H1 (cell line): Measurements from ENCODE around the gene BCKDHA. TPM values are rescaled to one million over a fixed set of nuclear protein-coding genes. Genes with fewer than 3 reads are reported as not detected.

ENCODE experiments used
- CTCF ChIA-PET: fragments of 300-600 bp; sonication (Branson Sonifier 250); formaldehyde crosslinking; loops from one replicate; lab custom pipeline; 2021; ENCODE audit not compliant: partially characterized antibody; lab: Charles Lee
- POLR2A ChIA-PET: fragments of 300-600 bp; sonication (Branson Sonifier 250); formaldehyde crosslinking; loops from one replicate; lab custom pipeline; 2021; ENCODE audit warnings: inconsistent platforms; ENCODE audit not compliant: partially characterized antibody; lab: Charles Lee
- DNase-seq, 2 experiments: peaks; one replicate each; pipeline versions ENCODE4 v3.0.0 to v3.0.0-alpha.2; 2010 to 2022; ENCODE audit warnings: low spot score in 2 of 2, low read depth in 1 of 2, mixed read lengths in 1 of 2
- FAIRE-seq: peaks from 2 replicates; lab custom pipeline; 2011; peaks lifted over from hg19 to GRCh38; lab: Jason Lieb, UNC
- H2AFZ ChIP-seq: 2 replicates; pipeline ENCODE4 v1.8.1; 2012; ENCODE audit warnings: low read length, inconsistent platforms
- H2AK5ac ChIP-seq: 2 replicates; pipeline ENCODE4 v1.6.1; 2013; ENCODE audit warnings: low read depth, low read length
- H2BK120ac ChIP-seq: replicated peaks from 2 replicates; pipeline ENCODE3; 2013; ENCODE audit warnings: low read depth, low read length, inconsistent platforms
- H2BK12ac ChIP-seq: 2 replicates; pipeline ENCODE4 v1.6.1; 2013; ENCODE audit warnings: low read depth, low read length
- H2BK15ac ChIP-seq: 2 replicates; pipeline ENCODE4 v1.6.1; 2013; ENCODE audit warnings: low read length
- H2BK20ac ChIP-seq: 2 replicates; pipeline ENCODE4 v1.6.1; 2013; ENCODE audit warnings: low read length
- H2BK5ac ChIP-seq: 2 replicates; pipeline ENCODE4 v1.6.1; 2013; ENCODE audit warnings: low read depth, low read length
- H3K14ac ChIP-seq: 2 replicates; pipeline ENCODE4 v1.6.1; 2013; ENCODE audit warnings: inconsistent platforms; ENCODE audit not compliant: insufficient read length
- H3K18ac ChIP-seq: 2 replicates; pipeline ENCODE4 v1.6.1; 2013; ENCODE audit warnings: low read length; ENCODE audit errors: extremely low read depth
- H3K23ac ChIP-seq: 2 replicates; pipeline ENCODE4 v1.6.1; 2013; ENCODE audit warnings: inconsistent platforms; ENCODE audit not compliant: insufficient read length
- H3K23me2 ChIP-seq: 2 replicates; pipeline ENCODE4 v1.6.1; 2013; ENCODE audit warnings: low read depth, low read length
- H3K27ac ChIP-seq: 2 replicates; pipeline ENCODE4 v1.6.1; 2011; ENCODE audit warnings: low read depth, low read length, inconsistent platforms
- H3K27me3 ChIP-seq, 4 experiments: replicated peaks in 1 of 4; 1 replicate in 1 of 4; 2 replicates in 3 of 4; pipeline versions ENCODE4 v1.6.1 to v1.8.1; 2011 to 2013; ENCODE audit warnings: low read length in 3 of 4, mild to moderate bottlenecking in 3 of 4, inconsistent platforms in 2 of 4, mixed read lengths in 2 of 4, moderate library complexity in 1 of 4; ENCODE audit not compliant: control insufficient read depth in 3 of 4, insufficient read depth in 3 of 4; ENCODE audit errors: extremely low read depth in 1 of 4
- H3K36me3 ChIP-seq, 4 experiments: 2 replicates each; pipeline versions ENCODE4 v1.6.1 to v1.8.1; 2011 to 2013; ENCODE audit warnings: mild to moderate bottlenecking in 4 of 4, low read length in 3 of 4, moderate library complexity in 2 of 4, control low read depth in 1 of 4, inconsistent platforms in 1 of 4; ENCODE audit not compliant: insufficient read depth in 4 of 4, control insufficient read depth in 2 of 4
- H3K4ac ChIP-seq: replicated peaks from 2 replicates; pipeline ENCODE3; 2013; ENCODE audit warnings: low read length, low read depth, mixed read lengths, inconsistent platforms; ENCODE audit not compliant: insufficient read length
- H3K4me1 ChIP-seq, 4 experiments: replicated peaks in 1 of 4; 1 replicate in 1 of 4; 2 replicates in 3 of 4; pipeline versions ENCODE4 v1.6.1 to v1.8.1; 2011 to 2013; ENCODE audit warnings: low read length in 3 of 4, inconsistent platforms in 2 of 4, mixed read lengths in 1 of 4; ENCODE audit not compliant: insufficient read depth in 4 of 4, control insufficient read depth in 3 of 4
- H3K4me2 ChIP-seq, 2 experiments: 2 replicates each; pipeline versions ENCODE4 v1.6.1 to v1.8.1; 2011 to 2013; ENCODE audit warnings: low read depth in 2 of 2, low read length in 2 of 2, control low read depth in 1 of 2, inconsistent platforms in 1 of 2, mild to moderate bottlenecking in 1 of 2; ENCODE audit not compliant: insufficient read depth in 1 of 2
- H3K4me3 ChIP-seq, 4 experiments: fragments of 200-600, 300-600 bp in 1 of 4; sonication (generic), shearing (Covaris generic), sonication (Bioruptor Twin) in 1 of 4; 2 replicates each; pipeline versions ENCODE4 v1.5.1 to v1.8.1; 2011 to 2016; ENCODE audit warnings: low read length in 4 of 4, low read depth in 3 of 4, control low read depth in 2 of 4, inconsistent platforms in 2 of 4, mild to moderate bottlenecking in 2 of 4, mixed read lengths in 1 of 4, moderate library complexity in 1 of 4; ENCODE audit not compliant: insufficient read depth in 2 of 4; ENCODE audit errors: extremely low read depth in 1 of 4
- H3K56ac ChIP-seq: replicated peaks from 2 replicates; pipeline ENCODE3; 2013; ENCODE audit warnings: low read depth, mild to moderate bottlenecking, mixed read lengths, low read length, inconsistent platforms; ENCODE audit not compliant: insufficient read length
- H3K79me1 ChIP-seq: 2 replicates; pipeline ENCODE4 v1.6.1; 2013; ENCODE audit warnings: low read depth, low read length, control low read depth
- H3K79me2 ChIP-seq, 2 experiments: 2 replicates each; pipeline versions ENCODE4 v1.6.1 to v1.8.1; 2012 to 2013; ENCODE audit warnings: low read length in 2 of 2, mild to moderate bottlenecking in 2 of 2, inconsistent platforms in 1 of 2; ENCODE audit not compliant: insufficient read depth in 2 of 2, control insufficient read depth in 1 of 2
- H3K9ac ChIP-seq, 4 experiments: replicated peaks in 1 of 4; 1 replicate in 1 of 4; 2 replicates in 3 of 4; pipeline versions ENCODE4 v1.6.1 to v1.8.1; 2011 to 2013; ENCODE audit warnings: low read depth in 3 of 4, low read length in 3 of 4, control low read depth in 2 of 4, mild to moderate bottlenecking in 2 of 4, moderate library complexity in 2 of 4, inconsistent platforms in 1 of 4; ENCODE audit errors: extremely low read depth in 1 of 4
- H3K9me3 ChIP-seq, 2 experiments: 2 replicates each; pipeline versions ENCODE4 v1.6.1 to v1.8.1; 2012 to 2013; ENCODE audit warnings: mild to moderate bottlenecking in 2 of 2, moderate library complexity in 2 of 2, control low read depth in 1 of 2, inconsistent platforms in 1 of 2, low read depth in 1 of 2, low read length in 1 of 2, mixed read lengths in 1 of 2; ENCODE audit not compliant: insufficient read depth in 2 of 2
- H4K20me1 ChIP-seq, 2 experiments: replicated peaks in 1 of 2; 2 replicates each; pipeline versions ENCODE3 to v1.8.1; 2011 to 2013; ENCODE audit warnings: inconsistent platforms in 2 of 2, low read length in 2 of 2, mild to moderate bottlenecking in 1 of 2; ENCODE audit not compliant: insufficient read depth in 2 of 2, control insufficient read depth in 1 of 2
- H4K5ac ChIP-seq: 2 replicates; pipeline ENCODE4 v1.6.1; 2013; ENCODE audit warnings: low read length, low read depth, mixed read lengths, inconsistent platforms; ENCODE audit not compliant: insufficient read length
- H4K8ac ChIP-seq: 2 replicates; pipeline ENCODE4 v1.8.0; 2013; ENCODE audit warnings: mild to moderate bottlenecking, moderate library complexity, low read length, inconsistent platforms; ENCODE audit not compliant: insufficient read depth; ENCODE audit errors: extremely low read depth
- H4K91ac ChIP-seq: replicated peaks from 2 replicates; pipeline ENCODE3; 2013; ENCODE audit warnings: low read length, mixed read lengths, inconsistent platforms; ENCODE audit not compliant: insufficient read length
- CHD1 ChIP-seq: IDR thresholded peaks from 2 replicates; pipeline ENCODE4 v1.6.1; 2012; ENCODE audit warnings: low read depth, low read length, improper control_type of control experiment
- KDM4A ChIP-seq: IDR thresholded peaks from one replicate; pipeline ENCODE4 v1.7.1; 2012; ENCODE audit warnings: low read depth, mild to moderate bottlenecking, moderate library complexity, low read length, inconsistent platforms; ENCODE audit not compliant: severe bottlenecking
- RAD21 ChIP-seq, 2 experiments: IDR thresholded peaks in 1 of 2; conservative IDR thresholded peaks in 1 of 2; 2 replicates each; pipeline ENCODE4 v1.6.1; 2011; ENCODE audit warnings: low read depth in 2 of 2, low read length in 2 of 2, improper control_type of control experiment in 1 of 2, inconsistent platforms in 1 of 2, mild to moderate bottlenecking in 1 of 2, moderate library complexity in 1 of 2
- SIX5 ChIP-seq: IDR thresholded peaks from 2 replicates; pipeline ENCODE4 v1.6.1; 2011; ENCODE audit warnings: mild to moderate bottlenecking, low read depth, low read length
- WGBS, 2 experiments: shearing (Covaris generic) in 1 of 2; methylation state at CpG; one replicate each; pipeline versions ENCODE4 v1.1.6 to v1.1.7; 2013 to 2015; ENCODE audit warnings: low lambda C conversion rate in 2 of 2, mixed read lengths in 2 of 2, inconsistent platforms in 1 of 2, low coverage in 1 of 2, missing lambda C conversion rate in 1 of 2; ENCODE audit not compliant: insufficient replicate concordance in 2 of 2, insufficient coverage in 1 of 2, insufficient read length in 1 of 2; ENCODE audit errors: extremely low coverage in 1 of 2, missing lambda C conversion rate in 1 of 2; 5-methylcytosine and 5-hydroxymethylcytosine counted together
- polyA plus RNA-seq, 7 experiments: library from polyadenylated mRNA; depleted of rRNA in 3 of 7; stranded (reverse) in 5 of 7; unstranded in 2 of 7; fragments of >200 nt in 5 of 7; fragments of 200-250 nt in 2 of 7; gene quantifications; 1 replicate in 5 of 7; 2 replicates in 1 of 7; 4 replicates in 1 of 7; pipeline versions ENCODE4 v1.2.1 to v1.2.3, GENCODE V29; 2011 to 2013; ENCODE audit warnings: missing spikeins in 2 of 7, mixed read lengths in 2 of 7
- total RNA-seq: library from RNA; stranded (reverse); fragmentation: NEBNext Ultra II Directional; extraction: Animal tissue kit (Norgen Biotek cat#: 25700); gene quantifications from 2 replicates; pipeline ENCODE4 v1.2.1, GENCODE V29; 2021

The BCKDHA gene
- total and polyA plus RNA-seq, 2 of the 8 experiments (the other 6 are each of a cell fraction or from before 2014, with no cell fraction given): 14.2 to 69.6 TPM

DNA sequence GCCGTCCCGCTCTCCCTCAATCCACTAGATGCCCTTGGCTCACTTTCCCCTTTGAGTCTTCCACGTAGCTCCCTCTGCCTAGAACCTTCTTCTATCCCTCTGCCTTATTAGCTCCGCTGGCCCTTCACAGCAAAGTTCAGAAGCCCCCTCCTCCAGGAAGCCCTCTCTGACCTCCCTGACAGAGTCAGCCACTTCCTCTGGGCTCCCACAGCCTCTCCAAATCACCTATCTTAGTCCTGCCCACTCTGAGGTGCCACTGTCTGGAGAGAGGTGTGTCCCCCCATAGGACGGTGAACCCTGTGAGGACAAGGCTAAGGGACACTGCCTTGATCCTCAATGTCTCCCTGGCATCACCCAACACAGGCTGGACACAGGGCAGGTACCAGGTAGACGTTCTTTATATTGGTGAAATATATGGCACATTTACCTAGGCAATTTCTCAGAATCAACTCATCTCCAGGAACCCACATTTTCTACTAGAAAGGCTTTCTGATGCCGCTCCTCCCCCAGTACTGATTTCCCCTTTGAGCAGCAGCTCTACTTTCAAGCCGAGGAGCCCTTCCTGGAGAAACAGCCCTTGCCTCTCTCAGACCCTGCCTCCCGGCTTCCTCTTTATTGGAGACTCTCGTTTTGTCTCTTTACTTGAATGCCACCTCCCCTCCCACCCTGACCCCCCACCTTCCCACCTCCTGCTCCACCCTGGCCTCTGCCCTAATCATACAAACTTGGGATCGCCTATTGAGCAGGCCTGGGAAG, 40.5 kb upstream of the BCKDHA start:
- Histone ChIP-seq H2BK15ac (no peak overlapping the region), H3K79me2 (no peaks in the 10 kb centered on the region), H2AK5ac (0 out of 2 replicates have a peak overlapping the region, but pooled peaks have one; percentile 9), H3K4me1 (peaks cover 0 to 7% (median 0%) of the 10 kb centered on the region in 4 experiments; a peak in 5 of 7 replicates), H2BK20ac (no peak overlapping the region; the same call in 1 of the 2 replicates), H3K9me3 (no peaks in the 10 kb centered on the region), H3K4me2 (no peak overlapping the region), H3K36me3 (no peaks in the 10 kb centered on the region), H3K4ac (no peak overlapping the region), H3K23me2 (peaks cover 13% of the 10 kb centered on the region; the same call in 1 of the 2 replicates), H2AFZ (no peak overlapping the region), H4K91ac (no peak overlapping the region), H3K18ac (no peak overlapping the region), H4K8ac (no peak overlapping the region), H4K20me1 (peaks cover 0 to 7% of the 10 kb centered on the region in 2 experiments), H2BK5ac (no peak overlapping the region), H4K5ac (no peak overlapping the region), H3K27me3 (peaks cover 2 to 14% (median 9%) of the 10 kb centered on the region in 4 experiments; a peak in 6 of 7 replicates), H3K27ac (no peak overlapping the region), H3K9ac (no peak overlapping the region), H3K23ac (no peak overlapping the region), H3K14ac (no peak overlapping the region), H2BK120ac (no peak overlapping the region), H3K79me1 (no peaks in the 10 kb centered on the region; the same call in 1 of the 2 replicates), H3K4me3 (no peak overlapping the region), H3K56ac (no peak overlapping the region), H2BK12ac (no peak overlapping the region)
- FAIRE-seq: no peak
- DNase-seq: no peak
- TF ChIP-seq RAD21 (IDR thresholded peaks at IDR 0.05 in 1 of 2, conservative IDR thresholded peaks at IDR 0.05 in 1 of 2; ENCODE audit: low read depth in 2 of 2, low read length in 2 of 2) (no peak), CHD1 (no peak), KDM4A (no peak), SIX5 (no peak)
- POLR2A ChIA-PET: interaction anchor here (1.0 to 1.5 kb wide), 5 partner anchors 15 to 82 kb away, joined by 3 to 4 read pairs (median 3); partner anchors contain the start of gene DMAC2
- CTCF ChIA-PET: interaction anchor here (0.6 to 8.0 kb wide), 8 partner anchors 14 to 922 kb away, joined by 3 to 33 read pairs (median 3); no protein-coding TSS in a partner anchor
- WGBS, 2 experiments: 90% methylated on average over 11 of the region's 11 CpGs; no CpG with 5 or more reads in 1 of the 2 experiments
